Kidney epithelial cell (primary cell): ENCODE data around the gene ME3. TPM values are rescaled to one million over a fixed set of nuclear protein-coding genes. Genes with fewer than 3 reads are reported as not detected.

Experiments
- DNase-seq: peaks from one replicate; pipeline ENCODE4 v3.0.0-alpha.2; 2010; ENCODE audit warnings: low read depth
- H3K27me3 ChIP-seq: 2 replicates; pipeline ENCODE4 v1.6.0; 2011; ENCODE audit warnings: low read length; ENCODE audit not compliant: control insufficient read depth, insufficient read depth
- H3K36me3 ChIP-seq: 2 replicates; pipeline ENCODE4 v1.5.1; 2011; ENCODE audit warnings: low read length; ENCODE audit not compliant: control insufficient read depth, insufficient read depth
- H3K4me3 ChIP-seq: 2 replicates; pipeline ENCODE4 v1.5.1; 2011; ENCODE audit warnings: low read depth, mild to moderate bottlenecking, control low read depth, low read length
- CTCF ChIP-seq: IDR thresholded peaks from 2 replicates; pipeline ENCODE4 v1.5.1; 2011; ENCODE audit warnings: mild to moderate bottlenecking, moderate library complexity, low read length, control low read depth, inconsistent platforms; ENCODE audit not compliant: insufficient read depth, poor library complexity, severe bottlenecking
- total RNA-seq: library from RNA; depleted of rRNA; stranded (reverse); fragments of >200 nt; gene quantifications from 2 replicates; pipeline ENCODE4 v1.2.3, GENCODE V29; 2015

Gene ME3
- total RNA-seq, 1 donor from 2014 or later = 35.7 TPM

GRCh38 chr11:86482692-86483091, 189.7 kb downstream of the ME3 start:
- no peak for DNase-seq
- no peak for TF ChIP-seq CTCF
- H3K4me3 ChIP-seq = no peak overlapping the region
- no peaks in the 10 kb centered on the region for H3K27me3 ChIP-seq
- H3K36me3 ChIP-seq = no peaks in the 10 kb centered on the region

- no peaks in the 10 kb centered on the region for H3K27me3 ChIP-seq
- H3K36me3 ChIP-seq = no peaks in the 10 kb centered on the region
- DNase-seq = no peak
- no peak for TF ChIP-seq CTCF
- no peak overlapping the region for H3K4me3 ChIP-seq
Measured at GRCh38 chr11:86481399-86481798, 191.0 kb downstream of the ME3 start.

- TF ChIP-seq CTCF = no peak
- Histone ChIP-seq H3K27me3 (no peaks in the 10 kb centered on the region), H3K36me3 (no peaks in the 10 kb centered on the region), H3K4me3 (no peak overlapping the region)
- no peak for DNase-seq
Measured at GRCh38 chr11:86478348-86478747, 194.1 kb downstream of the ME3 start.

GRCh38 chr11:86477495-86478155, 194.8 kb downstream of the ME3 start:
- Histone ChIP-seq H3K36me3 (no peaks in the 10 kb centered on the region), H3K4me3 (no peak overlapping the region), H3K27me3 (no peaks in the 10 kb centered on the region)
- no peak for DNase-seq
- no peak for TF ChIP-seq CTCF

GRCh38 chr11:86476109-86476861, 196.1 kb downstream of the ME3 start:
- no peak for DNase-seq
- Histone ChIP-seq H3K36me3 (no peaks in the 10 kb centered on the region), H3K27me3 (no peaks in the 10 kb centered on the region), H3K4me3 (no peak overlapping the region)
- TF ChIP-seq CTCF = no peak

GRCh38 chr11:86475027-86475426, 197.4 kb downstream of the ME3 start:
- H3K4me3 ChIP-seq = no peak overlapping the region
- no peaks in the 10 kb centered on the region for H3K27me3 ChIP-seq
- no peak for DNase-seq
- no peak for TF ChIP-seq CTCF
- H3K36me3 ChIP-seq = no peaks in the 10 kb centered on the region
